Stimulated activated CD4-positive, alpha-beta T cell treated with anti-CD3 and anti-CD28 coated beads, Interleukin-12 subunit alpha, Interleukin-12 subunit beta, amount 100 ng/mL, for 48 hours (primary cell): ENCODE measurements around the gene CD36.

Source experiments
- DNase-seq, 3 donors: peaks; one replicate each; pipeline ENCODE4 v3.0.0-alpha.2; 2020; ENCODE audit warnings: low read depth in 2 of 3, low spot score in 1 of 3

CD36 gene

DNA sequence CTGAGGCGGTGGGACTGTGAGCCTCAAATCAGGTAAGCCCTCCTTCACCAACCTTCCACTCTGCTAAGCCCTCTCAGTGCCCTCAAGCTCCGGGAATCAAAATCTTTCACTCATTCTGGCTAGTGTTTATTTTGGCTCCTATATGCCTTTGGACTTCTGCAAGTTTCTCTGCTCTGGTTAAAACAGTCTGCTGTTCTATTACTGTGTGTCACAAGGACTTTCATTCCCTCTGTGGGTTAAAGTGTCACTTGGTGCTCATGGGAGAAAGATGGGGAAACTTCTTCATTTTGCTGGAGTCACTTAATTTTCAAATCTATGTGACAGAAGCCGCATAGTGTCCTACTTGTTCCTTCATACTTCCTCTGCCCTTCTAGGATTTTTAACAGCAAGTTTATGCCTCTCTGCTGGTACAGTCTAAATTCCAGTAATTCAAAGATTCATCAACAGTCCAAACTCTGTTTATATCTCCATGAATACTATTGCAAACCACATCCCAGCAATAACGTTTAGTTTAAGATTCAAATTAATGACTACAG is 61.3 kb downstream of the CD36 start:
- DNase-seq: no peak

DNA sequence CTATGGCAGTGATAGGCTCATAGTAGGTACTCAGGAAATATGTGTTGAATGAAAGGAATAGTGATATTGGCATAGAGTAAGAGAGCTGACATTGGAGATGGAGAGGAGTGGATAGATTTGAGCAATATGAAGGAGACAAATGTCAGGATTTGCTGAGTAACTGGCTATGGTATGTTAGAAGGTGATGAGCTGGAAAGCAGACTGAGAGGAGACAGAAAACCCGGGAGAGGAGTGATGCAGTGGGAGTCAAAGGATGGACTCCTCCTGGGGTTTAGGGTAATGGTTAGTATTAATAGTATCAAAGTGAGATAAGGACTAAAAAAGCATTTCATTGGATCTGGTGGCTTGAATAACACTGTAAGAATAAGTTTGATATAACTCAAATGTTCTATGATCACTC is 64.8 kb downstream of the CD36 start:
- no peak for DNase-seq

DNA sequence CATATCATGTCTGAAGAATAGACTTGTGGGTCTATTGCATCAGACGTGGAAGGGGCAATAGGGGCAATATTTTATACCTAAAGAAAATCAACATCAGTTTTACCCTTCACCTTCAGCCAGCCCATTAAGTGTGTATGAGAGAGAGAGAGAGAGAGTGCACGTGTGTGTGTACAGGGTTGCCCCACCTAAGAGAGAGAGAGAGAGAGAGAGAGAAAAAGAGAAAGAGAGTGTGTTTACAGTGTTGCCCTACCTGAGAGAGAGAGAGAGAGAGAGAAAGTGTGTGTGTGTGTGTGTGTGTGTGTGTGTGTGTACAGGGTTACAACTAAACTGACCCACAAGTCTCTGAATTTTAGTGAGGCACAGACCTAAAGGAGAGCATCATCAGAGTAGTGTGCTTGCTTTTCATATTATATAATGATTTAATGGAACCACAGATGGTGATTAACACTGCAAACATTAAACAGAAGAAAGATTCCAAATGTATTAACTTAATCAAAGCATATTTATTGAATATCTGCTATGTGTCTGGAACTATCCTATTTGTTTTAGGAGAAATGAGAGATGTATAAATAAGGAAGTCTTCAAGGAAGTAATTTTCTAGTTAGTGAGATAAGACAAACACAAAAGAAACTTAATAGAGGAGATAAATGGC is 66.8 kb downstream of the CD36 start:
- no peak for DNase-seq

DNA sequence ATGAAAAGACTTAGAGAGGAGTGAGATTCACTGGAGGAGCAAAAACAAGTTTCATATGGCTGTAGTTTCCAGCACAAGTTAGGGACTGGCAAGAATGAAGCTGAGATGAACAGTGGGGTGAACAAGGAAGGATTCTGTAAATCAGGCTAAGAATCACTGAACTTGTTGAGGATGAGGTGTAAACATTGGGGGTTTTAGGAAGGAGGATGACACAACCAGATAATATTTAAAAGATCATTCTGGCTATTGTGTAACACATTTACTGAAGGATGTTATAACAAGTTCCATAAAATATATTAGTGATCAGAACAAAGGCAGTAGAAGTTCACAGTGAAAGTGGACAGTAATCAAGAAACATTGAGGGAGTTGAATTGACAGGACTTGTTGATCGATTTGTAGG is 68.9 kb downstream of the CD36 start:
- DNase-seq: no peak

DNA sequence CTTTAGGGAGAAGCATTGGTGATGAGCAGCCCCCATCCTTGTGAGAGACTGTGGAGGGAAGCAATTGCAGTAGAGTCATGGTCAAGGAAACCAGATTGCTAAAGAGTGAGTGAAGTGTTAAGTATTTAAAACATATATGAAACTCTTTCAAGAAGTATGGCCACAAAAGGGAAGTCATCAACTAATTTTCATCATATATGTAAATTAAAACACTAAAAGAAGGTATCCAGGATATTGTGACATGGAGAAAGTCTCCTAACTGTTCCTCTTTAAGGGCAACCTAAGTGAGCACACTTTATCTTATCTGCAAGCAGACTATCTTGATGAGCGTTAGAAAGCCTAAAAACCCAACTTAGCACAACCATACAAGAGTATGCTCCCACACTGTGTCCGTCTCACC is 69.7 kb downstream of the CD36 start:
- DNase-seq: no peak

DNA sequence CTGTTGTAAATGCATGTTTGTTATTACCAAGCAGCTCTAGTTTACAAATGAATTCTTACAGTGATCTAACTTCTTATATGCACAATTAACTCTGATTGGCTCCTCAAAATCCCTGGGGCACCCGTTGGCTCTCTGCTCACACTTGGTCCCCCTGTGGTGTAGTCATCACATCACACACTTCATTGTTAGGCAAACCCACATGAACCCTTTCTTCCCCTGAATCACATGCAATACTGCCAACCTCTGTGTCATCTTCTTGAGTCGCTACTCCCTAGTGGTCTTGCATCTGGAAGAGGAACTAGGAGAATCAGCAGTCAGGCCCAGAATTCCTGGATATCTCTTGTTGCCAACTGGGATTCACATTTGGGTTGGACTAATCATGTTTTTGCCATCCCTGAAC is 73.1 kb downstream of the CD36 start:
- DNase-seq: no peak

DNA sequence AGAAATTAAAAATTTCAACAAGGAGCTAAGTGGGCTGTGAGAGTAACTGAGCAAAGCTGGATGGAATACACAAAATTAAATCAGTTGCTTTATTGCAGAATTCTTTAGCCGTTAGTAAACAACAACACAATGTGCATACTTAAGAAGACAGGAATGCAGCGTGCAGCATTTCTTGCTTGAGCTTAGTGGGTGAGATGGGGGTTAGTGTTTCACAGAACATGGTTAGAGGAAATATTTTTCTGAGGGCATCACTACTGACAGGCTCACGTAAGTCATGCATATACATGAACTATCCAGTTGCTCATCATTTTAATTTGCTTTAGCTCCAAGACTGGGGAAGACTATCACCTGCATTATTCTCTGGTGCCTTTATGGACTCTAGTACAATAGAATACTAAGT is 80.8 kb downstream of the CD36 start:
- no peak for DNase-seq

DNA sequence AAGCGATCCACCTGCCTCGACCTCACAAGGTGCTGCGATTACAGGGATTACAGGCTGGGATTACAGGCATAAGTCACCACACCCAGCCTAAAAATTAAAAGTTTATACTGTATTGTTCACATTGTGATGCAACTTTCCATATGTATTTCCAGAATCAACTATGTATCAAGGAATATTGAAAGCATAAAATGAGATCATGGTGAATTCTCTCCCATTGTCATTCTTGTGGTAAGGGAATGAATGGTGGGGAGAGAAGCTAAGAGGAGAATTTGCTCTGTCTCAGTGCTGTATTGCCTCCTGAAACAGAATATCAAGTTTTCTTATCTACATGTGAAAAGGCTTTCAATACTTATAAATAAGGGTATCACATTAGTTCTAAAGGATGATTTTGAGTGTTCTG is 81.7 kb downstream of the CD36 start:
- DNase-seq: no peak

DNA sequence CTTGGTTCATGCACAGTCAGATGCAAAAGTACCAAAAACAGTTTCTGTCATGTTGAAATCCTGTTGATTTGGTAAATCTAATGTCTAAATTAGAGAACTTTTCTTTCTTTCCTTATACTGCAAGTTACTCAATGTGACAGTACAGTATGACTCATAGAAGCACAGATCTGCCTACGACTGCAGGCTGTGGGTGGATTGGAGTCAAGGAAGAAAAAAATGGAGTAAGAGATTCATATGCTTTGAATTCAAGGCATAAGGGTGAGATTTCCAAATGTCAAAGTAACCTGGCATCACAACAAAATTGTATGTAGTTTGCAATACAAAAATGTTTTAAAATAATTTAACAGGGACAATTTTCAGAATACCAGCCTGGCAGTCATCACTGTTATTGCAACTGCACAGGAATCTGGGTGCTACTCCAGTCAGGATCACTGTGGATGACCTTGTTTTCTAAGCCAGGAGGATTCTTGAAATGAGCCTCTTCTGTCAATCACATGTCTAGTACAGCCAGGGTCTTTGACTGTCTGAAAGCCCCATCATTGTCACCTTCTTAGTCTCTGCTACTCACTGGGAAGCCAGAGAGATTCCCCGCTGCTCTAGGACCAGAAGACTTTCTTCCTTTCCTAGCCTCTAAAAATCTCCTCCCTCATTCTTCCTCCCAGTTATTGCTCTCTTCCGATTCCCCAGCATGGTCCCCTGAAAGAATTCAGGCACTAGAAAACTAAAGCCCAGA is 83.6 kb downstream of the CD36 start:
- no peak for DNase-seq

DNA sequence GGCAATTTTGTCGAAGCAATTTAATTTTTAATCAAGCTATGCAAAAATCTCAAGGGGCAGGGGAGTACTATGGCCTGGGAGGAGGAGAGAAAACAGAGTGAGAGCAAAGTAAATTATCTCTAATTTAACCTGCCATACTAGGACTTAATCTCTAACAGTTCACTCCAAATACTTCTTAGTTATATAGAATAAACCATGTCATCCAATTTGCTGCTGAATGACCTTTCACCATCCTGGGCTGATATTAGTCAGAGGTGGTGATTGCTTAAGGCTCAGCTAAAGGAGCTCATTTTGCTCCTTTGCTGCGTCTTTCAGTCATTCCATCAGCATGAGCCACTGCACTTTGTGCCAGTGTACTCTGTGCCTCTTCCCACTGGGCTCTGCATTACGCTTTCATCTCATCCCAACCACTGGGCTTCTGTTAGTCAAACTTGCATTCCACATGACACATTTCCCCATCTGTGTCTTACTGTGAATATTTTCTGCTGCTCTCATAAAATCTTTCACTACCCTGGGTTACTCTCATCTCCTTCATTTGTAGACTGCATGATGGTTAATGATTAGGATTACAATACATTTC is 84.3 kb downstream of the CD36 start:
- no peak for DNase-seq

DNA sequence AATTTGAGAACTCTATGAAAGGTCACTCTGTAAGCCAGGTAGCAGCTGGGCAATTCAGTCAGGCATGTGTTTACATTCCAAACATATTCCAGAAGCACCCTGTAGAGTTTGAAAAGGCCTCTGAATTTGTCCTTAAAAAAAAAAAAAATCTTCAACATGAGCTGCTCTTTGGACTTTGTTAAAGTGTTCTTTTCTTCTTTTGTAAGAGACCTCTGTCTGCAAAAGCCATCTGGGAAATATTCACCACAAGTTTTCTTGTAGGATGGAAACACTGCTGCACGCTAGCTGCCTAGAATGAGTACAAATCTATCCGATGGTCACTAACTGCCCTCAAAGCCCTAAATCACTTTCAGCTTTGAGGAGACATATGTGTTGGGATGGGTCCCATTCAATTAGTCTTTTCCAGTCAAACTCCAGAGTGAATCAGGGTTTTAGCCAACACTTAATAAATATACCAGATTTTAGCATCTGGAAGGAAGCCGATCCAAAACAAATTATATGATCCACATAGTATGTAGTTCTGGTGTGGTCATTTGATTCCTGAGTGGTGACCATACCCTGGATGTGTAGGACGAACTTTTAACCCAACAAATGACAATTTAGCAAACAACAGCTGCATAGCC is 85.9 kb downstream of the CD36 start:
- no peak for DNase-seq

DNA sequence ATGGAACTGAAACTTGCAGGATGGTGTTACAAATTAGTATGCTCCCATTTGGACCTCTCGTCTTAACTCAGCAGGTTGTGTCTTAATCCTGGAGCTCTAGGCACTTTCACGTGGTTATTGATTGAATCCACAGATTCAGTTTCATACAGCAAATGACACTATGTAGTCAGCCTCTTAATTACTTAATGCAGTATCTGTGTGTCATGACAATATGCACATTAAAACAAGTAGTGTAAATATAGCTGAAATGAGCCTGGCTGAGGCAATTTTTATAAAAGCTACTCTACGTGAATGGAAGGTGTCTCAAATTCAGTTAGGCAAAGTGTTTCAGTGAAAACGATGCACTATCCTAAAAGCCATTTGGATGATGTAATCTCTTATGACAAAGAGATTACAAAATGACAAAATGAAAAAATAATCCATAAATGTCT is 86.8 kb downstream of the CD36 start:
- no peak for DNase-seq
